SK-N-MC (cell line): Measurements from ENCODE around the gene GOSR1.

Experiments used
- EZH2 ChIP-seq: fragments of 200-600 bp; sonication (generic); IDR thresholded peaks from one replicate; pipeline ENCODE4 v1.6.1; 2017; ENCODE audit warnings: antibody characterized with exemption
- FOXP2 ChIP-seq: optimal IDR thresholded peaks from 2 replicates; pipeline ENCODE3; 2011; ENCODE audit warnings: mild to moderate bottlenecking, moderate library complexity; ENCODE audit not compliant: insufficient read depth; ENCODE audit errors: extremely low read length, control extremely low read depth
- POLR2AphosphoS5 ChIP-seq: IDR thresholded peaks from 2 replicates; pipeline ENCODE4 v1.6.1; 2012; ENCODE audit warnings: mild to moderate bottlenecking, low read depth, low read length, borderline replicate concordance

GRCh38 chr17:30543456-30543855 lies 66.2 kb downstream of the GOSR1 start:
- TF ChIP-seq EZH2 (no peak), FOXP2 (no peak), POLR2AphosphoS5 (no peak)
